Measurements from ENCODE around the gene ADGRF3.

DNA sequence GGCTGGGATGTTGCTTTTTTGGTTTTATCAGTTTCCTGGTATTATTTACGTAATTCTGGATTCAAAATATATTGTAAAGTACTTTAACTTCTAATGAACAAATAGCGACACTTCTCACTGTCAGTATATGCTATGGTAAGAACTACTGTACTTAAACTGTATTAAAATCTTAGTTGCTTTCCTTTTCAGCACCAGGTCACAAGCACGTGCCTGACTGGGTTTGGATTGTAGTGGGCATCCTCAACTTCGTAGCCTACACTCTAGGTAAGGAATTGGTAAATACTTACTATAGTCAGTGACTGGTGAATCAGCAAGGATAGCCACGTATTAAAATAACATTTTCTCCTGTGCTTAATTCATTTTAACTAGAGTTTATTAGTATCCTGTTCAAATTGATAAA lies 20.4 kb upstream of the ADGRF3 start:
- TF ChIP-seq, protein P1, sequence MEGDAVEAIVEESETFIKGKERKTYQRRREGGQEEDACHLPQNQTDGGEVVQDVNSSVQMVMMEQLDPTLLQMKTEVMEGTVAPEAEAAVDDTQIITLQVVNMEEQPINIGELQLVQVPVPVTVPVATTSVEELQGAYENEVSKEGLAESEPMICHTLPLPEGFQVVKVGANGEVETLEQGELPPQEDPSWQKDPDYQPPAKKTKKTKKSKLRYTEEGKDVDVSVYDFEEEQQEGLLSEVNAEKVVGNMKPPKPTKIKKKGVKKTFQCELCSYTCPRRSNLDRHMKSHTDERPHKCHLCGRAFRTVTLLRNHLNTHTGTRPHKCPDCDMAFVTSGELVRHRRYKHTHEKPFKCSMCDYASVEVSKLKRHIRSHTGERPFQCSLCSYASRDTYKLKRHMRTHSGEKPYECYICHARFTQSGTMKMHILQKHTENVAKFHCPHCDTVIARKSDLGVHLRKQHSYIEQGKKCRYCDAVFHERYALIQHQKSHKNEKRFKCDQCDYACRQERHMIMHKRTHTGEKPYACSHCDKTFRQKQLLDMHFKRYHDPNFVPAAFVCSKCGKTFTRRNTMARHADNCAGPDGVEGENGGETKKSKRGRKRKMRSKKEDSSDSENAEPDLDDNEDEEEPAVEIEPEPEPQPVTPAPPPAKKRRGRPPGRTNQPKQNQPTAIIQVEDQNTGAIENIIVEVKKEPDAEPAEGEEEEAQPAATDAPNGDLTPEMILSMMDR (conservative IDR thresholded peaks at IDR 0.05), result no peak
- no peak for TF ChIP-seq EZH2 (IDR thresholded peaks at IDR 0.05; ENCODE audit: low read depth)
